ENCODE results near the gene TEP1.

TEP1 gene

GRCh38 chr14:20434701-20435581, 21.6 kb upstream of the TEP1 start:
- no peak for TF ChIP-seq CTCF (IDR thresholded peaks at IDR 0.05; ENCODE audit: low read depth, low read length)
- Histone ChIP-seq H3K36me3 (no peaks in the 10 kb centered on the region), H3K4me3 (ENCODE audit: low read depth, low read length) (no peak overlapping the region), H3K9me3 (no peaks in the 10 kb centered on the region), H3K27me3 (peaks cover 11% of the 10 kb centered on the region; the same call in 1 of the 2 replicates), H3K4me1 (no peaks in the 10 kb centered on the region)
- DNase-seq: no peak

- no peak overlapping the region for H3K4me3 ChIP-seq (ENCODE audit: low read depth, low read length)
- no peaks in the 10 kb centered on the region for H3K36me3 ChIP-seq
- no peaks in the 10 kb centered on the region for H3K27me3 ChIP-seq
- H3K9me3 ChIP-seq: no peaks in the 10 kb centered on the region
- DNase-seq: no peak
- TF ChIP-seq CTCF (IDR thresholded peaks at IDR 0.05; ENCODE audit: low read depth, low read length): no peak
- H3K4me1 ChIP-seq: no peaks in the 10 kb centered on the region
Measured at GRCh38 chr14:20429801-20430669, 16.7 kb upstream of the TEP1 start.

- Histone ChIP-seq H3K27me3 (no peaks in the 10 kb centered on the region), H3K9me3 (no peaks in the 10 kb centered on the region), H3K4me3 (ENCODE audit: low read depth, low read length) (no peak overlapping the region), H3K4me1 (no peaks in the 10 kb centered on the region), H3K36me3 (no peaks in the 10 kb centered on the region)
- no peak for TF ChIP-seq CTCF (IDR thresholded peaks at IDR 0.05; ENCODE audit: low read depth, low read length)
- DNase-seq: peak; percentile 21
Measured at GRCh38 chr14:20428802-20429201, 15.5 kb upstream of the TEP1 start.

- Histone ChIP-seq H3K36me3 (no peaks in the 10 kb centered on the region), H3K4me3 (ENCODE audit: low read depth, low read length) (no peak overlapping the region), H3K9me3 (no peaks in the 10 kb centered on the region), H3K4me1 (no peaks in the 10 kb centered on the region), H3K27me3 (no peaks in the 10 kb centered on the region)
- TF ChIP-seq CTCF (IDR thresholded peaks at IDR 0.05; ENCODE audit: low read depth, low read length): no peak
- no peak for DNase-seq
Measured at GRCh38 chr14:20428010-20428365, 14.7 kb upstream of the TEP1 start.

GRCh38 chr14:20427231-20428009, 14.1 kb upstream of the TEP1 start:
- Histone ChIP-seq H3K27me3 (no peaks in the 10 kb centered on the region), H3K4me3 (ENCODE audit: low read depth, low read length) (no peak overlapping the region), H3K4me1 (no peaks in the 10 kb centered on the region), H3K36me3 (no peaks in the 10 kb centered on the region), H3K9me3 (no peaks in the 10 kb centered on the region)
- no peak for DNase-seq
- TF ChIP-seq CTCF (IDR thresholded peaks at IDR 0.05; ENCODE audit: low read depth, low read length): no peak
